Right forelimb (tissue), 1 donor: ENCODE measurements around the gene OR2L8.

Experiments used
- DNase-seq: peaks from one replicate; pipeline ENCODE4 v3.0.0-alpha.2; 2018

Gene OR2L8

DNA sequence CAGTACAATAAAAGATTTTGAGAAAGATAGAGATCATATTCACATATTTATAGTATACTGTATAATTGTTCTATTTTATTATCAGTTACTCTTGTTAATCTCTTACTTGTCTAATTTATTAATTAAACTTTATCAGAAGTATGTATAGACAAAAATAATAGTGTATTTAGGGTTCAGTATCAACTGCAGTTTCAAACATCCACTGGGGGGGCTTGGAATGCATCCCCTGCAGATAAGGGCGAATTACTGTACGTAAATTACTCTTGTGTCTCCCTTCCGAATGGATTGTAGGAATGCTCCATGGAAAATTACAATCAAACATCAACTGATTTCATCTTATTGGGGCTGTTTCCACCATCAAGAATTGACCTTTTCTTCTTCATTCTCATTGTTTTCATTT lies at the start of gene OR2L8:
TSS of gene OR2L8 (plus strand) at position 301 of the 400 bp plus-strand sequence. CDS start at position 301, 0 bp downstream.
- DNase-seq: no peak

GRCh38 chr1:247904122-247904521 lies 44.5 kb upstream of the OR2L8 start:
- DNase-seq: no peak

DNA sequence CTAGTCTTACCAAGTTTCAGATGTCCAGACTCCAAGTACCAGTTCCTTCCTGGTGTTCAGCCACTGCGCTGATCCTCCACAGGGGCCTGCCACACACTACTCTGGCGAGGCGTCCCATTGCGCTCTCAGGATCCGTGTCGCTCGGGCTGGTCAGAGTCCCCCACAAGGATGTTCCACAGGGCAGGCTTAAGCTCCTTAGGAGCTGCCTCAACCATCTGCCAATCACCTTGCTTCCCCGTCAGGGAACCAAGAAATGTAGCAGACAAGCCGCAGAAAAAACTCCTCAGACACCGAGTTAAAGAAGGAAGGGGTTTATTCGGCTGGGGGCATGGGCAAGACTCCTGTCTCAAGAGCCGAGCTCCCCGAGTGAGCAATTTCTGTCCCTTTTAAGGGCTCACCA lies 43.5 kb upstream of the OR2L8 start:
- no peak for DNase-seq

GRCh38 chr1:247905910-247906503 lies 42.7 kb upstream of the OR2L8 start:
- no peak for DNase-seq

DNA sequence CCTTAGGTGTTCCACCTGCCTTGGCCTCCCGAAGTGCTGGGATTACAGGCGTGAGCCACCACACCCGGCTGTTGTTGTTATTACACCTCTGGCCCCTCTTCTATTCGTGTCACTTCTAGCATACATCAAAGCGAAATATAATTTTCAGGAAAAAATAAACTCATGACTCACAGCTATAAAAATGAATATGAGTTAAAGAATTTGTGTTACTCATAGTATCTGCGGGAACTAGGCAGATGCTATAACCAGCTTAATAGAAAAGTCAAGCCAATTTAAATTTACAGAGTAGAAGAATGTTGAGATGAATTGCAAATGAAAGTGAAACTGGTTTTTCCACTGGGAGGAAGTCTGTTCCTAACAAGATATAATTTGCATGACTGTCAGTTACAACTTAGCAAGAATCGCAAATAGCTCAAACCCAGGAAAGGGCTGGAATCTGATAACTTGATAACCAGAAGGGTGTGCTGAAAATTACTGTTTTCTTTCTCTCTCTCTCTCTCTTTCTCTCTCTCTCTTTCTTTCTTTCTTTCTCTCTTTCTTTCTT lies 42.1 kb upstream of the OR2L8 start:
- no peak for DNase-seq

DNA sequence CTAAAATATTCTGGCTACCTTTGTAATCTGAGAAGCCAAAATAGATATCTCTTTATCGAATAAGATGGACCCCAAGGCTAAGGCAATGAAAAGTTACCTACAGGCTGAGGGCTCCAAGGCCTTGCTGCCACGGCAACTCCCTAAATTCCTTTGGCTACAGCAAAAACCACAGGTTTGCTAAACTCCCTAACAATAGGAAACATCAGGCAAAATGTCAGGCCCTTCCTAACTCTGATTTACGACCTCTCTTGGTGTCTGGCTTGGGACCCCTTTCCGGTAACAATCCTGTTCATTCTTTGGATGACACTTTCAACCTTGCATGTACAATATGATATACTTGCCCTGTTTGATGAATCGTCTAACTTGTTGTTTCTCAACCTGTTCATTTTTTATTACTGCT lies 39.9 kb upstream of the OR2L8 start:
- DNase-seq: no peak

DNA sequence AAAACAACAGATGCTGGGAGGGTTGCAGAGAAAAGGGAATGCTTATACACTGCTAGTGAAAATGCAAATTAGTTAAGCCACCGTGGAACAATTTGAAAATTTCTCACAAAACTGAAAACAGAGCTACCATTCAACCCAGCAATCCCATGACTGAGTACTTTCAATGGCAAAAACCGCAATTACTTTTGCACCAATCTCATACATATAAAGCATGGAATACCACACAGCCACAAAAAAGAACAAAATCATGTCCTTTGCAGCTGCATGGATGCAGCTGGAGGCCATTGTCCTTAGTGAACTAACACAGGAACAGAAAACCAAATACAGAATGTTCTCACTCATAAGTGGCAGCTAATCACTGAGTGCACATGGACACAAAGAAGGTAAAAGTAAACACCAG lies 34.9 kb upstream of the OR2L8 start:
- DNase-seq: no peak

GRCh38 chr1:247914941-247915662 lies 33.6 kb upstream of the OR2L8 start:
- DNase-seq: no peak

- no peak for DNase-seq
Observed at GRCh38 chr1:247919952-247920351, 28.7 kb upstream of the OR2L8 start, which contains the start of gene OR2T8. Gene OR2T8, plus strand, starts transcription at chr1:247920252. Its CDS starts 766 bp downstream, at chr1:247921018.

DNA sequence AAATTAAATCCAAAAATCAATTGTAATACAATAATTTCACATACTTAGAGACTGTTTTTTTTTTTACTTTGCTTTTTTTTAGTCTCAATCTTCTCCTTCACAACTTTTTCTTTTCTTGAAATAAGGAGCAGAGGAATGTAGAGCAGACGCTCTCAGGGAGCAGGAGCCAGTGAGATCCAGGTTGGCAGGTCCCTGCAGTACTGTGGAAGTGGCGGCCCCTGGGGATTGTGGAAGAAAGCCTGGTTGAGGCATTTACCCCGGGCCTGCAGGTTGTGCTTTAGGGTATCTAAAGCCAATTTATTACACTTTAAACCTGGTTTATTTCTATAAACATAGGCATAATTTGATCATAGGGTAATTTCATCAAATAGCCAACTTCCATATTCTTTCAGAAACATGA lies 24.7 kb upstream of the OR2L8 start:
- DNase-seq: no peak

DNA sequence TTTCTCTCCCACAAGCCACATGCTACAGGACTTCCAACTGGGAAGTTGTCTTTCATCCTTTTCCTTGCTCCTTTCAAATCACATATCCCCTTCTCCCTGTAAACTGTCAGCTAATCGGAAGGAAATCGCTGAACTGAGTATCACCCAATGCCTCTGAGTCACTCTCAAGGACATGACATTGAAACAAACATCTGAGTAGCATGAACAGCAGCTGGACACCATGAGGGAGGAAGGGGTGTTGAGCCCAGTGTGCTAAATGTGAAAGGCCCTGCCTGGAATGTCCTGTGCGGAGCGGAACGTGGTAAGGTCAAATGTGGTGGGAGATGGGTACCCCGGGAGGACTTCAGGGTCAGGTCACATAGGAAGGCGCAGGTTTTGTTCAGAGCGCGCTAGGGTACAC lies 23.8 kb upstream of the OR2L8 start, which contains the start of gene OR2AJ1:
TSS of gene OR2AJ1 (plus strand) at position 22 of the 400 bp plus-strand sequence. CDS start 8,880 bp downstream, outside the sequence.
- no peak for DNase-seq

- no peak for DNase-seq
Observed at GRCh38 chr1:247933989-247934388, 14.7 kb upstream of the OR2L8 start.

- DNase-seq: no peak
Observed at GRCh38 chr1:247935781-247936180, 12.9 kb upstream of the OR2L8 start.

DNA sequence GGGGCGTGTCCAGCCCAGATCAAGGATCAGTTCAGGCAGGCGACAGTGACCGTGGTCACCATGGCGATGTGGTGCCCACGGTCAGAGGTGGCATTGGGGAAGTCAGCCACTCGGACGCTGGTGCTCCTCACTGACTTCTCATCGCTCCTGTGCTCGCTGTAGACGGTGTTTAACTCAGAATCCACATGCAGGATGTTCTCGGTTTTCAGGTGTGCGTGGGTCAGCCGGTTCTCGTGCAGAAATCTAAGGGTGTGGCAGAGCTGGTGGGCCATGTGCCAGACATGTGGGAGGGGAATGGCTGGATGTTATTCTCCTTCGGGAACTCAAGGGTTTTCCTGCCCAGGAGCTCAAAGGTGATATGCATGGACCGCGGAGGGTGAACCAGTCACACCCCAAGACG lies 12.2 kb upstream of the OR2L8 start:
- DNase-seq: no peak

GRCh38 chr1:247936965-247937734 lies 11.5 kb upstream of the OR2L8 start:
- peak; percentile 70 for DNase-seq

DNA sequence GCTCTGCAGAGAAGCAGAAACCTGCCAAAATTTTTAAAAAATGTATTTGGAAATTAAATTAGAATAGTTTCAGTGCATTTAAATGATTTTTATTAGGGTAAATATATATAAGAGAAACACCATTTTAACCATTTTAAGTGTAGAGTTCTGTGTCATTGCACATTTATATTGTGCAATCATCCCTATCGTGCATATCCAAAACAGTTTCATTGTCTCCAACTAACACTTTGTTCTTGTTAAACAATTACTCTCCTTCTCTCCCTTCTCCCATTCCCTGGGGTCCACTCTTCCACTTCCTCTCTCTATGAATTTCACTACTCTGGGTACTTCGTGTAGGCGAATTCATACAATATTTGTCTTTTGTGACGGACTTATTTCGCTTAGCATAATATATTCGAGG lies 6.0 kb upstream of the OR2L8 start:
- no peak for DNase-seq

- no peak for DNase-seq
Observed at GRCh38 chr1:247953408-247953807, 4.8 kb downstream of the OR2L8 start.

DNA sequence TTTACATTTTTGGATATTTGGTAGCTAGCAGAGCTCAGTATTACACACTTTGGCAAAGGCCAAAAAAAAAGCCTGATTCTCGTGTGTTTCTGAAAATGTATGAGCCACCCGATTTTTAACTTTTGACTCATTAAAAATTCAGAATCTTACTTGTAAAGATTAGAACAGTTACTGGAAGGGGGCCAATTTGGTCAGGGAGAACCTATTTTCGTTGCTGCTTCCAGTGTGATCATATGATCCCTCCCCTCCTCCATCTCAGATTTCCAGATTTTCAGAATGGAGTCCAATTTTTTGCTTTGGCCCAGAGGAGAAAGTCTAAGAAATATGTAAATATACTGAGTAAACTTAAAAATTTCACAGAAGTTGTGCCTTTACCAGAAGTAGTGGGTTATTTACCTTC lies 13.1 kb downstream of the OR2L8 start:
- DNase-seq: no peak

DNA sequence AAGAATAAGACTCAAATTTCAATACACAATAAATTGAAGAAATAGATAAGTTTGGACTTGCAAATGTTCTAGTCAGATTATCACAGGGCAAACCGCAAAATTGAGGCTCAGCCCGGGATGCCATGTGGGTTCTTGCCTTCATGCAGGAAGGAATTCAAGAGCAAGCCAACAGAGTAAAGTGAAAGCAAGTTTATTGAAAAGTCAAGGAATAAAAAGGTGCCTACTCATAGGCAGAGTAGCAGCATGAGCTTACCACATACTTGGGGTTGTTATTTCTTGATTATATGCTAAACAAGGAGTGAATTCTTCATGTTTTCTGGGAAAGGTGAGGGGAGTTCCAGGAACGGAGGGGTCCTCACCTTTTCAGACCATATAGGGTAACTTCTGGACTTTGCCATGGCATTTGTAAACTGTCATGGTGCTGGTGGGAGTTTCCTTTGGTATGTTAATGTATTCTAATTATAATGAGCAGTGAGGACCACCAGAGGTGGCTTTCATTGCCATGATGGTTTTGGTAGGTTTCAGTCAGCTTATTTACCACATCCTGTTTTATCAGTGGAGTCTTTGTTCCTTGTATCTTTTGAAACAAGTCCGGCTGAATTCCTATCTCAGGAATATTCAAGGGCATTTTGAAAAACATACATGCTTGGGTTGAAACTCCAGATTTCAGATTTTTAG lies 14.4 kb downstream of the OR2L8 start:
- DNase-seq: no peak

GRCh38 chr1:247964933-247965332 lies 16.3 kb downstream of the OR2L8 start, which contains the start of gene OR2AK2:
Gene OR2AK2, plus strand, starts transcription at chr1:247965233. Its CDS starts 144 bp downstream, at chr1:247965377.
- DNase-seq: no peak

- DNase-seq: no peak
Observed at GRCh38 chr1:247966532-247967204, 18.0 kb downstream of the OR2L8 start.

DNA sequence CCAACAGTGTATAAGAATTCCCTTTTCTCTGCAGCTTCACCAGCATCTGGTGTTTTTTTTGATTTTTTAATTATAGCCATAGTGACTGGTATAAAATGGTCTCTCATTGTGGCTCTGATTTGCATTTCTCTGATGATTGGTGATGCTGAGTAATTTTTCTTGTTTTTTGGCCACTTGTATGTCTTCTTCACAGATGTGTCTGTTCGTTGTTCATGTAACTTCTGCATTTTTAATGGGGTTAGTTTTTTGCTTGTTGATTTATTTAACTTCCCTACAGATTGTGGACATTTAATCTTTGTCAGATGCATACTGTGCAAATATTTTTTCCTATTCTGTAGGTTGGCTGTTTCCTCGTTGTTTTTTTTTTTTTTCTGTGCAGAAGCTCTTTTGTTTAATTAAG lies 44.3 kb downstream of the OR2L8 start:
- DNase-seq: no peak
